K562 (cell line): ENCODE measurements around the gene FCGR2B. TPM values are rescaled to one million over a fixed set of nuclear protein-coding genes. Genes with fewer than 3 reads are reported as not detected.
A peak's percentile ranks its signal among the peaks of the same experiment; 100 is the strongest.

Experiments used
- REST ChIP-seq, 2 experiments: fragments of 450-650 bp; formaldehyde crosslinking in 1 of 2; IDR thresholded peaks; 2 replicates each; pipeline versions ENCODE4 v1.4.0 to v1.6.1; 2014 to 2020; ENCODE audit warnings: mild to moderate bottlenecking in 2 of 2, borderline replicate concordance in 1 of 2, low read depth in 1 of 2
- polyA plus RNA-seq, 8 experiments: library from polyadenylated mRNA; depleted of rRNA in 4 of 8; stranded (reverse) in 5 of 8; unstranded in 3 of 8; fragments of >200 nt; fragmentation: Nextera tagmentation in 2 of 8; fragmentation: Illumina TruSeq in 1 of 8; extraction: Ambion mirVana in 2 of 8; extraction: Trizol in 1 of 8; gene quantifications; 2 replicates each; pipeline versions ENCODE4 v1.2.1 to v1.2.3, GENCODE V29; 2011 to 2014; ENCODE audit warnings: inconsistent platforms in 1 of 8, missing spikeins in 1 of 8
- total RNA-seq, 7 experiments: library from RNA; depleted of rRNA in 6 of 7; stranded (reverse); fragments of >200 nt in 6 of 7; fragmentation: Illumina TruSeq in 2 of 7; extraction: Trizol in 2 of 7; gene quantifications; 2 replicates each; pipeline versions ENCODE4 v1.2.1 to v1.2.3, GENCODE V29; 2011 to 2021; ENCODE audit warnings: low replicate concordance in 1 of 7

The FCGR2B gene
- total and polyA plus RNA-seq, 9 of the 15 experiments (the other 6 are each of a cell fraction or from before 2014, with no cell fraction given): 1.7 to 8.9 (median 3.9) TPM

- peak; percentile 51 for TF ChIP-seq REST (IDR thresholded peaks at IDR 0.05; ENCODE audit: borderline replicate concordance)
- no peak for TF ChIP-seq REST (CRISPR knock-in tag; IDR thresholded peaks at IDR 0.05; ENCODE audit: low read depth)
Measured at GRCh38 chr1:161721738-161722343, 58.9 kb downstream of the FCGR2B start (continued).
